IMR-90 (cell line): ENCODE results near the gene PRCP. TPM values are rescaled to one million over a fixed set of nuclear protein-coding genes. Genes with fewer than 3 reads are reported as not detected.

ENCODE experiments used
- ATAC-seq: fragments of 200-7000 bp; cut with Tn5 transposase; 2 replicates; pipeline ENCODE4 v1.9.1; 2020; ENCODE audit warnings: low read depth, mild to moderate bottlenecking, moderate library complexity
- BruUV-seq: library from RNA; stranded (reverse); fragments of 400-500 nt; replicated peaks from 2 replicates; lab custom pipeline; 2021; lab: Mats Ljungman, UMichigan
- CTCF ChIA-PET: fragments of 300-600 bp; formaldehyde crosslinking; extraction: SDS; loops from one replicate; lab custom pipeline; 2021; ENCODE audit warnings: antibody characterized with exemption; lab: Yijun Ruan, JAX
- POLR2A ChIA-PET: fragments of 300-600 bp; sonication (Branson Sonifier 250); formaldehyde crosslinking; loops from one replicate; lab custom pipeline; 2022; ENCODE audit warnings: antibody characterized with exemption; ENCODE audit not compliant: unreplicated experiment; lab: Charles Lee
- DNase-seq: peaks from one replicate; pipeline ENCODE4 v3.0.0; 2013
- H2AFZ ChIP-seq: replicated peaks from 2 replicates; pipeline ENCODE3; 2013; ENCODE audit warnings: low read length, mild to moderate bottlenecking; ENCODE audit not compliant: poor library complexity
- H2AK5ac ChIP-seq: 2 replicates; pipeline ENCODE4 v1.6.1; 2013; ENCODE audit warnings: low read depth, low read length, inconsistent platforms
- H2AK9ac ChIP-seq: replicated peaks from 2 replicates; pipeline ENCODE3; 2013; ENCODE audit warnings: mild to moderate bottlenecking, low read depth, low read length, moderate library complexity; ENCODE audit not compliant: poor library complexity
- H2BK120ac ChIP-seq: 2 replicates; pipeline ENCODE4 v1.6.1; 2013; ENCODE audit warnings: low read depth, low read length, inconsistent platforms
- H2BK15ac ChIP-seq: 3 replicates; pipeline ENCODE4 v1.6.1; 2013; ENCODE audit warnings: low read depth, low read length, inconsistent platforms
- H2BK20ac ChIP-seq: 2 replicates; pipeline ENCODE4 v1.6.1; 2013; ENCODE audit warnings: low read depth, mild to moderate bottlenecking, inconsistent platforms, low read length, moderate library complexity
- H2BK5ac ChIP-seq: 2 replicates; pipeline ENCODE4 v1.6.1; 2013; ENCODE audit warnings: mild to moderate bottlenecking, low read depth, low read length, inconsistent platforms; ENCODE audit not compliant: poor library complexity, severe bottlenecking
- H3K14ac ChIP-seq: replicated peaks from 2 replicates; pipeline ENCODE4 v1.6.1; 2013; ENCODE audit warnings: low read depth, low read length, inconsistent platforms
- H3K18ac ChIP-seq: 2 replicates; pipeline ENCODE4 v1.6.1; 2013; ENCODE audit warnings: low read depth, low read length, control low read depth
- H3K23ac ChIP-seq: 2 replicates; pipeline ENCODE4 v1.6.1; 2013; ENCODE audit warnings: low read depth, low read length, inconsistent platforms
- H3K27ac ChIP-seq: 2 replicates; pipeline ENCODE4 v1.5.1; 2013; ENCODE audit warnings: mild to moderate bottlenecking, control low read depth, low read length; ENCODE audit not compliant: insufficient read depth
- H3K27me3 ChIP-seq: 2 replicates; pipeline ENCODE4 v1.6.1; 2013; ENCODE audit warnings: low read length; ENCODE audit not compliant: control insufficient read depth, insufficient read depth
- H3K36me3 ChIP-seq: 2 replicates; pipeline ENCODE4 v1.6.1; 2013; ENCODE audit warnings: low read length, mixed read lengths; ENCODE audit not compliant: control insufficient read depth, insufficient read depth
- H3K4ac ChIP-seq: 2 replicates; pipeline ENCODE4 v1.6.1; 2013; ENCODE audit warnings: low read depth, low read length, inconsistent platforms
- H3K4me1 ChIP-seq: 2 replicates; pipeline ENCODE4 v1.6.1; 2013; ENCODE audit warnings: low read length, mixed read lengths; ENCODE audit not compliant: control insufficient read depth, insufficient read depth
- H3K4me2 ChIP-seq: 2 replicates; pipeline ENCODE4 v1.6.1; 2013; ENCODE audit warnings: low read depth, mild to moderate bottlenecking, control low read depth, low read length, moderate library complexity
- H3K4me3 ChIP-seq: 2 replicates; pipeline ENCODE4 v1.5.1; 2013; ENCODE audit warnings: low read depth, mild to moderate bottlenecking, control low read depth, low read length, moderate library complexity; ENCODE audit not compliant: insufficient read depth
- H3K56ac ChIP-seq: 2 replicates; pipeline ENCODE4 v1.6.1; 2013; ENCODE audit warnings: low read length, inconsistent platforms; ENCODE audit not compliant: insufficient read depth; ENCODE audit errors: extremely low read depth
- H3K79me1 ChIP-seq, 2 experiments: 2 replicates each; pipeline ENCODE4 v1.6.1; 2013; ENCODE audit warnings: low read length in 2 of 2, inconsistent platforms in 1 of 2, low read depth in 1 of 2
- H3K9ac ChIP-seq: 2 replicates; pipeline ENCODE4 v1.6.1; 2013; ENCODE audit warnings: low read depth, low read length, control low read depth
- H3K9me1 ChIP-seq: 2 replicates; pipeline ENCODE4 v1.6.1; 2013; ENCODE audit warnings: low read length, inconsistent platforms; ENCODE audit not compliant: insufficient read depth
- H3K9me3 ChIP-seq: 2 replicates; pipeline ENCODE4 v1.6.1; 2013; ENCODE audit warnings: low read length; ENCODE audit not compliant: control insufficient read depth, insufficient read depth
- H4K20me1 ChIP-seq: 2 replicates; pipeline ENCODE4 v1.6.1; 2013; ENCODE audit warnings: low read length, inconsistent platforms; ENCODE audit not compliant: insufficient read depth
- H4K5ac ChIP-seq: 2 replicates; pipeline ENCODE4 v1.6.1; 2013; ENCODE audit warnings: mild to moderate bottlenecking, low read depth, low read length, control low read depth
- H4K8ac ChIP-seq, 2 experiments: 2 replicates each; pipeline ENCODE4 v1.6.1; 2013; ENCODE audit warnings: low read depth in 2 of 2, low read length in 2 of 2, control low read depth in 1 of 2, inconsistent platforms in 1 of 2
- H4K91ac ChIP-seq: 2 replicates; pipeline ENCODE4 v1.6.1; 2013; ENCODE audit warnings: low read depth, low read length, inconsistent platforms; ENCODE audit not compliant: insufficient read depth
- CEBPB ChIP-seq: IDR thresholded peaks from 2 replicates; pipeline ENCODE4 v1.6.1; 2012; ENCODE audit warnings: low read depth, low read length, improper control_type of control experiment
- CHD1 ChIP-seq: IDR thresholded peaks from 2 replicates; pipeline ENCODE4 v1.6.1; 2012; ENCODE audit warnings: low read depth, low read length, improper control_type of control experiment
- CTCF ChIP-seq: conservative IDR thresholded peaks from 2 replicates; pipeline ENCODE4 v1.5.1; 2012; ENCODE audit warnings: mild to moderate bottlenecking, low read depth, low read length, improper control_type of control experiment
- ELK1 ChIP-seq: fragments of 150-350 bp; IDR thresholded peaks from 2 replicates; pipeline ENCODE4 v1.6.1; 2016; ENCODE audit warnings: low read depth, mild to moderate bottlenecking, low read length, moderate library complexity, borderline replicate concordance
- FOS ChIP-seq: fragments of 150-350 bp; IDR thresholded peaks from 2 replicates; pipeline ENCODE4 v1.6.1; 2016; ENCODE audit warnings: low read depth, low read length
- MAFK ChIP-seq: IDR thresholded peaks from 2 replicates; pipeline ENCODE4 v1.6.1; 2012; ENCODE audit warnings: low read depth, low read length, improper control_type of control experiment
- MAZ ChIP-seq: IDR thresholded peaks from 2 replicates; pipeline ENCODE4 v1.6.1; 2012; ENCODE audit warnings: low read depth, mild to moderate bottlenecking, low read length, improper control_type of control experiment, moderate library complexity, borderline replicate concordance
- NFE2L2 ChIP-seq: fragments of 150-350 bp; IDR thresholded peaks from 2 replicates; pipeline ENCODE4 v1.6.1; 2016; ENCODE audit warnings: low read depth, mild to moderate bottlenecking, low read length
- POLR2A ChIP-seq: IDR thresholded peaks from 2 replicates; pipeline ENCODE4 v1.6.1; 2012; ENCODE audit warnings: mild to moderate bottlenecking, low read depth, low read length
- SMC3 ChIP-seq: fragments of 150-350 bp; IDR thresholded peaks from 2 replicates; pipeline ENCODE4 v1.6.1; 2016; ENCODE audit warnings: low read depth, mild to moderate bottlenecking, antibody characterized with exemption, low read length, moderate library complexity
- WGBS, 2 experiments: methylation state at CpG; one replicate each; pipeline versions ENCODE4 v1.1.5 to v1.1.7; 2013; ENCODE audit warnings: missing lambda C conversion rate in 2 of 2; ENCODE audit not compliant: insufficient read length in 1 of 2; ENCODE audit errors: extremely low coverage in 2 of 2; 5-methylcytosine and 5-hydroxymethylcytosine counted together
- dilution Hi-C: fragments of 300-500 bp; cut with HindIII; formaldehyde crosslinking; loops from one replicate; pipeline ENCODE4 v1.14.3; 2018; ENCODE audit warnings: low sequenced_read_pairs; ENCODE audit not compliant: unreplicated experiment
- in situ Hi-C: fragments of 300-500 bp; cut with MboI; formaldehyde crosslinking; loops from 3 replicates; pipeline ENCODE4 v1.14.3; 2019; ENCODE audit warnings: low sequenced_read_pairs, inconsistent platforms, mixed read lengths
- intact Hi-C: fragments of 100-400 bp; cut with micrococcal nuclease; formaldehyde crosslinking; loops from 2 replicates; pipeline ENCODE4 v1.10.0; 2022
- polyA plus RNA-seq, 3 experiments: library from polyadenylated mRNA; depleted of rRNA; stranded (reverse); fragments of >200 nt; gene quantifications; 2 replicates each; pipeline ENCODE4 v1.2.3, GENCODE V29; 2012; ENCODE audit warnings: low replicate concordance in 1 of 3
- total RNA-seq: library from RNA; depleted of rRNA; stranded (reverse); fragments of >200 nt; gene quantifications from 2 replicates; pipeline ENCODE4 v1.2.3, GENCODE V29; 2012

PRCP gene
- total and polyA plus RNA-seq, 2 of the 4 experiments (the other 2 are of a cell fraction): 31.7 to 64.9 TPM

- no peak for TF ChIP-seq CEBPB
Measured at GRCh38 chr11:82901922-82902485, 1.8 kb upstream of the PRCP start (continued).

GRCh38 chr11:82901165-82901921 lies 1.1 kb upstream of the PRCP start, which contains the start of gene DDIAS:
TSS of gene DDIAS (plus strand) at chr11:82901736. CDS start at chr11:82914739, 13,003 bp downstream.
- Histone ChIP-seq H3K9me3 (no peaks in the 10 kb centered on the region), H4K5ac (peak within 1 kb of the TSS; percentile 11; the same call in 1 of the 2 replicates), H3K56ac (peak within 1 kb of the TSS; percentile 46; the same call in 1 of the 2 replicates), H3K18ac (no peak within 1 kb of the TSS), H3K23ac (peak within 1 kb of the TSS; percentile 42), H3K9me1 (0 out of 2 replicates have a peak, but pooled peaks cover 5% of the 10 kb centered on the region), H3K4ac (peak within 1 kb of the TSS; percentile 53), H2BK20ac (peak within 1 kb of the TSS; percentile 22; the same call in 1 of the 2 replicates), H2BK120ac (peak within 1 kb of the TSS; percentile 29; the same call in 1 of the 2 replicates), H3K27me3 (no peaks in the 10 kb centered on the region), H3K9ac (peak within 1 kb of the TSS; percentile 44), H2AK9ac (peak within 1 kb of the TSS; percentile 84), H4K91ac (peak within 1 kb of the TSS; percentile 42; the same call in 1 of the 2 replicates), H2AK5ac (peak within 1 kb of the TSS; percentile 21), H3K27ac (peak within 1 kb of the TSS; percentile 35), H3K4me1 (0 out of 2 replicates have a peak, but pooled peaks cover 1% of the 10 kb centered on the region), H2BK5ac (peak within 1 kb of the TSS; percentile 52), H3K79me1 (peaks cover 16 to 30% of the 10 kb centered on the region in 2 experiments), H3K4me3 (peak within 1 kb of the TSS; percentile 64), H3K36me3 (no peaks in the 10 kb centered on the region), H2BK15ac (peak within 1 kb of the TSS; percentile 42; the same call in 1 of the 3 replicates), H2AFZ (peak within 1 kb of the TSS; percentile 99), H4K8ac (peak within 1 kb of the TSS; percentile 62 to 79; a peak in 3 of 4 replicates), H3K4me2 (peak within 1 kb of the TSS; percentile 93), H4K20me1 (no peaks in the 10 kb centered on the region), H3K14ac (no peak within 1 kb of the TSS; the same call in 1 of the 2 replicates)
- intact Hi-C loops (loop anchor here (2.0 to 5.0 kb wide), 3 partner anchors 255 to 386 kb away; partner anchors contain the start of genes CCDC90B and PCF11), in situ Hi-C loops (loop anchor here (10.0 to 25.0 kb wide), 3 partner anchors 173 to 911 kb away; partner anchors contain the start of gene RAB30), dilution Hi-C loops (no loop called here)
- ATAC-seq (peak; percentile 80), DNase-seq (peak; percentile 98)
- ChIA-PET CTCF (interaction anchor here (0.6 to 1.3 kb wide), 4 partner anchors 16 to 173 kb away, joined by 3 to 4 read pairs (median 3); no protein-coding TSS in a partner anchor), POLR2A (interaction anchor here (0.5 to 0.8 kb wide), 2 partner anchors 20 to 255 kb away, joined by 3 to 5 read pairs; partner anchors contain the start of gene PCF11)
- BruUV-seq: no TSS peak
- WGBS, 2 experiments: 0% methylated on average over 13 of the region's 49 CpGs; no CpG with 5 or more reads in 1 of the 2 experiments
- TF ChIP-seq FOS: 0 out of 2 replicates have a peak, but pooled peaks have one; percentile 9
- TF ChIP-seq ELK1: 0 out of 2 replicates have a peak, but pooled peaks have one; percentile 10
- TF ChIP-seq SMC3: no peak
- no peak for TF ChIP-seq NFE2L2
- no peak for TF ChIP-seq MAFK
- TF ChIP-seq POLR2A: no peak
- peak; percentile 56; the same call in 1 of the 2 replicates for TF ChIP-seq CHD1
- TF ChIP-seq CTCF: no peak
- TF ChIP-seq CEBPB: no peak
- peak; percentile 74; the same call in 1 of the 2 replicates for TF ChIP-seq MAZ
